Panc1 (cell line): ENCODE results near the gene BAX. TPM values are rescaled to one million over a fixed set of nuclear protein-coding genes. Genes with fewer than 3 reads are reported as not detected.

Experiments used
- ATAC-seq: fragments of 200-7000 bp; cut with Tn5 transposase; 2 replicates; pipeline ENCODE4 v1.9.1; 2020; ENCODE audit warnings: mild to moderate bottlenecking, moderate library complexity
- BruUV-seq: library from RNA; stranded (reverse); fragments of 400-500 nt; replicated peaks from 2 replicates; lab custom pipeline; 2021; lab: Mats Ljungman, UMichigan
- CTCF ChIA-PET: fragments of 300-600 bp; sonication (Branson Sonifier 250); formaldehyde crosslinking; loops from one replicate; lab custom pipeline; 2022; ENCODE audit warnings: antibody characterized with exemption; lab: Charles Lee
- POLR2A ChIA-PET: fragments of 300-600 bp; sonication (Branson Sonifier 250); formaldehyde crosslinking; loops from one replicate; lab custom pipeline; 2022; ENCODE audit warnings: antibody characterized with exemption; lab: Charles Lee
- DNase-seq: peaks from one replicate; pipeline ENCODE4 v3.0.0-alpha.2; 2010; ENCODE audit warnings: low read depth, low spot score
- H3K27ac ChIP-seq: 2 replicates; pipeline ENCODE4 v1.5.1; 2011; ENCODE audit warnings: mild to moderate bottlenecking, low read length, inconsistent platforms
- H3K27me3 ChIP-seq: fragments of 200-500 bp; sonication (Bioruptor generic); 2 replicates; pipeline ENCODE4 v1.6.0; 2014; ENCODE audit warnings: low read length, inconsistent platforms; ENCODE audit not compliant: control insufficient read depth, insufficient read depth
- H3K36me3 ChIP-seq: fragments of 200-500 bp; sonication (Bioruptor generic); 2 replicates; pipeline ENCODE4 v1.5.1; 2014; ENCODE audit warnings: inconsistent platforms, mild to moderate bottlenecking, low read length, moderate library complexity; ENCODE audit not compliant: control insufficient read depth, insufficient read depth
- H3K4me1 ChIP-seq: 2 replicates; pipeline ENCODE4 v1.5.1; 2011; ENCODE audit warnings: inconsistent platforms, mild to moderate bottlenecking, low read length, moderate library complexity; ENCODE audit not compliant: control insufficient read depth, insufficient read depth
- H3K4me3 ChIP-seq, 2 experiments: 2 replicates each; pipeline ENCODE4 v1.5.1; 2011 to 2012; ENCODE audit warnings: low read depth in 2 of 2, low read length in 2 of 2, mild to moderate bottlenecking in 2 of 2, inconsistent platforms in 1 of 2, moderate library complexity in 1 of 2
- H3K9me3 ChIP-seq: fragments of 200-500 bp; sonication (Bioruptor generic); 2 replicates; pipeline ENCODE4 v1.5.1; 2014; ENCODE audit warnings: low read depth, mild to moderate bottlenecking, inconsistent platforms, low read length, moderate library complexity; ENCODE audit not compliant: control insufficient read depth, insufficient read depth
- CTCF ChIP-seq: fragments of 450-650 bp; IDR thresholded peaks from 2 replicates; pipeline ENCODE4 v1.5.1; 2017; ENCODE audit warnings: mild to moderate bottlenecking
- POLR2AphosphoS5 ChIP-seq: IDR thresholded peaks from 2 replicates; pipeline ENCODE4 v1.6.1; 2012; ENCODE audit warnings: mild to moderate bottlenecking, low read depth, low read length, moderate library complexity
- SIN3A ChIP-seq: IDR thresholded peaks from 2 replicates; pipeline ENCODE4 v1.6.1; 2012; ENCODE audit warnings: low read depth, mild to moderate bottlenecking, low read length, moderate library complexity, borderline replicate concordance; ENCODE audit not compliant: insufficient read depth
- TCF7L2 ChIP-seq: IDR thresholded peaks from 2 replicates; pipeline ENCODE4 v1.6.1; 2011; ENCODE audit warnings: mild to moderate bottlenecking, low read depth, low read length, inconsistent platforms
- in situ Hi-C: cut with HindIII; loops from 2 replicates; pipeline ENCODE4 v1.10.0; 2016; ENCODE audit warnings: low sequenced_read_pairs, low pct_unique_long_range_greater_than_20kb
- intact Hi-C: fragments of 100-400 bp; cut with micrococcal nuclease; formaldehyde crosslinking; loops from one replicate; pipeline ENCODE4 v1.10.0; 2022; ENCODE audit not compliant: unreplicated experiment
- total RNA-seq: library from RNA; stranded (reverse); gene quantifications from one replicate; pipeline ENCODE4 v1.2.1, GENCODE V29; 2021; ENCODE audit not compliant: unreplicated experiment
- TF ChIP-seq, protein P1 (sequence below), 2 experiments: IDR thresholded peaks; 2 replicates each; pipeline ENCODE4 v1.6.1; 2011 to 2012; ENCODE audit warnings: low read depth in 2 of 2, control low read depth in 1 of 2, low read length in 1 of 2, mild to moderate bottlenecking in 1 of 2, moderate library complexity in 1 of 2; ENCODE audit not compliant: insufficient read depth in 1 of 2

BAX gene
- total RNA-seq, 1 experiment from 2014 or later = 100 TPM

DNA sequence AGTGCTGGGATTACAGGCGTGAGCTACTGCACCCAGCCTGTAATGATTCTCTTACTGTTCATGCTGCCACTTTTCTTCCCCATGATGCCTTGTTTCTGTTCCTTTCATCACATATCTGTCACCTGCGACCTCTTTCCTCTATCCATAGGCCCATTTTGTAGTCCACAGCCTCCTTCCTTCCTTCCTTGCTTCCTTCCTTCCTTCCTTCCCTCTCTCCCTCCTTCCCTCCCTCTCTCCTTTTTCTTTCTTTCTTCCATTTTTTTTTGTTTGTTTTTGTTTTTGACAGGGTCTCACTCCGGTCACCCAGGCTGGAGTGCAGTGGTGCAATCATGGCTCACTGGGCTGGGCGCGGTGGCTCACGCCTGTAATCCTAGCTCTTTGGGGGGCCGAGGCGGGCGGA lies 34.2 kb downstream of the BAX start:
- Histone ChIP-seq H3K4me1 (no peaks in the 10 kb centered on the region), H3K27ac (no peak overlapping the region), H3K27me3 (no peaks in the 10 kb centered on the region), H3K9me3 (no peaks in the 10 kb centered on the region), H3K36me3 (peaks cover 4% of the 10 kb centered on the region; the same call in 1 of the 2 replicates), H3K4me3 (no peak overlapping the region)
- intact Hi-C loops (no loop called here), in situ Hi-C loops (no loop called here)
- TF ChIP-seq CTCF = no peak
- no peak for TF ChIP-seq TCF7L2
- TF ChIP-seq, protein P1, sequence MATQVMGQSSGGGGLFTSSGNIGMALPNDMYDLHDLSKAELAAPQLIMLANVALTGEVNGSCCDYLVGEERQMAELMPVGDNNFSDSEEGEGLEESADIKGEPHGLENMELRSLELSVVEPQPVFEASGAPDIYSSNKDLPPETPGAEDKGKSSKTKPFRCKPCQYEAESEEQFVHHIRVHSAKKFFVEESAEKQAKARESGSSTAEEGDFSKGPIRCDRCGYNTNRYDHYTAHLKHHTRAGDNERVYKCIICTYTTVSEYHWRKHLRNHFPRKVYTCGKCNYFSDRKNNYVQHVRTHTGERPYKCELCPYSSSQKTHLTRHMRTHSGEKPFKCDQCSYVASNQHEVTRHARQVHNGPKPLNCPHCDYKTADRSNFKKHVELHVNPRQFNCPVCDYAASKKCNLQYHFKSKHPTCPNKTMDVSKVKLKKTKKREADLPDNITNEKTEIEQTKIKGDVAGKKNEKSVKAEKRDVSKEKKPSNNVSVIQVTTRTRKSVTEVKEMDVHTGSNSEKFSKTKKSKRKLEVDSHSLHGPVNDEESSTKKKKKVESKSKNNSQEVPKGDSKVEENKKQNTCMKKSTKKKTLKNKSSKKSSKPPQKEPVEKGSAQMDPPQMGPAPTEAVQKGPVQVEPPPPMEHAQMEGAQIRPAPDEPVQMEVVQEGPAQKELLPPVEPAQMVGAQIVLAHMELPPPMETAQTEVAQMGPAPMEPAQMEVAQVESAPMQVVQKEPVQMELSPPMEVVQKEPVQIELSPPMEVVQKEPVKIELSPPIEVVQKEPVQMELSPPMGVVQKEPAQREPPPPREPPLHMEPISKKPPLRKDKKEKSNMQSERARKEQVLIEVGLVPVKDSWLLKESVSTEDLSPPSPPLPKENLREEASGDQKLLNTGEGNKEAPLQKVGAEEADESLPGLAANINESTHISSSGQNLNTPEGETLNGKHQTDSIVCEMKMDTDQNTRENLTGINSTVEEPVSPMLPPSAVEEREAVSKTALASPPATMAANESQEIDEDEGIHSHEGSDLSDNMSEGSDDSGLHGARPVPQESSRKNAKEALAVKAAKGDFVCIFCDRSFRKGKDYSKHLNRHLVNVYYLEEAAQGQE (IDR thresholded peaks at IDR 0.05; ENCODE audit: insufficient read depth in 1 of 2, low read depth in 2 of 2, low read length in 1 of 2) = no peak
- TF ChIP-seq POLR2AphosphoS5 = no peak
- no peak for TF ChIP-seq SIN3A
- ChIA-PET POLR2A (no interaction called here), CTCF (no interaction called here)
- no peak for DNase-seq
- no peak for ATAC-seq
- BruUV-seq = no TSS peak

DNA sequence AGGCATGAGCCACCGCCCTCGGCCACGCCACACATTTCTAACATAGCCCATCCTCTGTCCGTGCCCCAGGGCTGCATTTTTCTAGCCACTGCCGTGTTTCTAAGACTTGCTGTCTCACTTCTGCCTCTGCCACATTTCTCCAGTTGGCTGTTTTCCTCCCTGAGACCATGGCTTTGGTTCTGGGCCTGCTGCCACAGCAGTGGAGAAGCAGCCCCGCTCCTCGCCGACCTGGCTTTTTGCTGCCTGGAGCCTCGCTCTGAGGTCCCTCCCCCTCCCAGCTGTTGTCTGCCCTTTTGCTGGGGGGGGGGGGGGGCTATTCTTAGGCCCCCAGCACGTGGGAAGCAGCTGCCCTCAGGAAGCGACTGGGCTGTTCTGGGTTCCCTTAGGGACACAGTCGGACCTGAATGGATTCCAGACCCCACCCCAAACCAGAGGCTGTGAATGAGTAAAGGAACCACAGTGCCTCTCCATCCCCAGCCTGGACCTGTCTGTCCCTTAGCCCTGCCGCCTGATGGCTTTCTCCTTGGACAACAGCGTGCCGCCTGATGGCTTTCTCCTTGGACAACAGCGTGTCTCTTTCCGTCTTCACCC lies 35.1 kb downstream of the BAX start:
- intact Hi-C loops (no loop called here), in situ Hi-C loops (no loop called here)
- H3K27ac ChIP-seq = no peak overlapping the region
- TF ChIP-seq SIN3A (no peak), POLR2AphosphoS5 (no peak), TCF7L2 (no peak), CTCF (no peak)
- TF ChIP-seq, protein P1 (IDR thresholded peaks at IDR 0.05; ENCODE audit: insufficient read depth in 1 of 2, low read depth in 2 of 2, low read length in 1 of 2) = no peak
- no peak for ATAC-seq
- no peak for DNase-seq
- TSS peak; percentile 63 for BruUV-seq
- peaks cover 8% of the 10 kb centered on the region; the same call in 1 of the 2 replicates for H3K36me3 ChIP-seq
- no peaks in the 10 kb centered on the region for H3K4me1 ChIP-seq
- H3K4me3 ChIP-seq = no peak overlapping the region
- POLR2A ChIA-PET = interaction anchor here (0.6 kb wide), 1 partner anchor 65 kb away, joined by 6 read pairs; no protein-coding TSS in a partner anchor
- H3K27me3 ChIP-seq = no peaks in the 10 kb centered on the region
- H3K9me3 ChIP-seq = no peaks in the 10 kb centered on the region
- CTCF ChIA-PET = no interaction called here
